Measurements from ENCODE around the gene RCHY1.

GRCh38 chr4:75498041-75498440, 16.2 kb downstream of the RCHY1 start:
- TF ChIP-seq CTCF (IDR thresholded peaks at IDR 0.05): no peak
- no peak for TF ChIP-seq ZFX (IDR thresholded peaks at IDR 0.05; ENCODE audit: borderline replicate concordance)

Data from 22Rv1 (cell line).